HEK293T (cell line): Measurements from ENCODE around the gene CIT.

Experiments
- CTCF ChIA-PET: fragments of 350-600 bp; formaldehyde crosslinking; extraction: SDS; loops from one replicate; lab custom pipeline; 2021; ENCODE audit warnings: antibody characterized with exemption, inconsistent platforms; lab: Yijun Ruan, JAX
- POLR2A ChIA-PET: fragments of 350-600 bp; formaldehyde crosslinking; extraction: SDS; loops from one replicate; lab custom pipeline; 2020; ENCODE audit warnings: antibody characterized with exemption, inconsistent platforms; lab: Yijun Ruan, JAX
- DNase-seq: peaks from one replicate; pipeline ENCODE4 v3.0.0; 2012; ENCODE audit warnings: mixed read lengths; ENCODE audit errors: extremely low spot score
- ARNT ChIP-seq: fragments of 450-650 bp; IDR thresholded peaks from 2 replicates; pipeline ENCODE4 v1.6.1; 2017; ENCODE audit warnings: mild to moderate bottlenecking
- BHLHE40 ChIP-seq: fragments of 450-650 bp; IDR thresholded peaks from 2 replicates; pipeline ENCODE4 v1.6.1; 2016; ENCODE audit warnings: mild to moderate bottlenecking, moderate library complexity, borderline replicate concordance
- CTBP1 ChIP-seq: fragments of 450-650 bp; IDR thresholded peaks from 2 replicates; pipeline ENCODE4 v1.6.1; 2016; ENCODE audit warnings: borderline replicate concordance
- ELF4 ChIP-seq: fragments of 450-650 bp; IDR thresholded peaks from 2 replicates; pipeline ENCODE4 v1.6.1; 2017; ENCODE audit warnings: antibody characterized with exemption
- FOXA1 ChIP-seq: fragments of 450-650 bp; IDR thresholded peaks from 2 replicates; pipeline ENCODE4 v1.6.1; 2016; ENCODE audit warnings: mild to moderate bottlenecking
- FOXK2 ChIP-seq: fragments of 450-650 bp; IDR thresholded peaks from 2 replicates; pipeline ENCODE4 v1.6.1; 2016; ENCODE audit warnings: mild to moderate bottlenecking
- FOXM1 ChIP-seq: fragments of 450-650 bp; IDR thresholded peaks from 2 replicates; pipeline ENCODE4 v1.6.1; 2017; ENCODE audit warnings: mild to moderate bottlenecking, borderline replicate concordance
- HDGF ChIP-seq: fragments of 450-650 bp; IDR thresholded peaks from 2 replicates; pipeline ENCODE4 v1.6.1; 2017; ENCODE audit warnings: antibody characterized with exemption, borderline replicate concordance
- L3MBTL2 ChIP-seq: fragments of 450-650 bp; conservative IDR thresholded peaks from 2 replicates; pipeline ENCODE4 v1.6.1; 2016; ENCODE audit warnings: mild to moderate bottlenecking
- LEF1 ChIP-seq: fragments of 450-650 bp; IDR thresholded peaks from 2 replicates; pipeline ENCODE4 v1.6.1; 2017; ENCODE audit warnings: mild to moderate bottlenecking, borderline replicate concordance
- NFRKB ChIP-seq: fragments of 450-650 bp; IDR thresholded peaks from 2 replicates; pipeline ENCODE4 v1.6.1; 2016; ENCODE audit warnings: mild to moderate bottlenecking, moderate library complexity
- SP1 ChIP-seq: fragments of 450-650 bp; IDR thresholded peaks from 2 replicates; pipeline ENCODE4 v1.6.1; 2017
- SUZ12 ChIP-seq: fragments of 450-650 bp; IDR thresholded peaks from 2 replicates; pipeline ENCODE4 v1.6.1; 2016; ENCODE audit warnings: mild to moderate bottlenecking
- TARDBP ChIP-seq: fragments of 450-650 bp; IDR thresholded peaks from 2 replicates; pipeline ENCODE4 v1.6.1; 2016
- ZNF384 ChIP-seq: fragments of 450-650 bp; IDR thresholded peaks from 2 replicates; pipeline ENCODE4 v1.6.1; 2016
- TF ChIP-seq, protein P1 (sequence below): fragments of 450-650 bp; IDR thresholded peaks from 2 replicates; pipeline ENCODE4 v1.6.1; 2016

Gene CIT

DNA sequence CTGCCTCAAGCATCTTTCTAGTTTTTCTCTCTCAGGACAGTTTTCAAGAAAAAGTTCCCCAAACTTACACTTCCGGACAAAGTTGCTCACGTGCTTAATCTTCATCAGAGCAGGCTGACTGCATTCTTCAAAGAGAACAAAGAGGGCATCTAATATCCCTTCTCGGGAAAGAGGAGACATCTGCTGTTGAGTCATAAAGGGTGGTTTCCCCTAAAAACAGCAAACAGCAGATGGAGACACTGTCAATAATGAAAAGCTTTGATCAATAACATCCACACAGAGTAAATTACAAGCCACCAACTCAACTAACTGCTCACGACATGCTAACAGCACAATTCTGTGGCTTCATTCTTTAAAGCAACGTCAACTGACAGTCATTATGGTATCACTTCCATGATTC lies 8.1 kb downstream of the CIT start:
- TF ChIP-seq FOXK2 (no peak), ELF4 (no peak), ARNT (no peak), SP1 (no peak), L3MBTL2 (no peak), FOXM1 (no peak), NFRKB (no peak), HDGF (no peak), LEF1 (no peak), BHLHE40 (no peak), SUZ12 (no peak), ZNF384 (no peak), FOXA1 (no peak), TARDBP (no peak), CTBP1 (no peak)
- TF ChIP-seq, protein P1, sequence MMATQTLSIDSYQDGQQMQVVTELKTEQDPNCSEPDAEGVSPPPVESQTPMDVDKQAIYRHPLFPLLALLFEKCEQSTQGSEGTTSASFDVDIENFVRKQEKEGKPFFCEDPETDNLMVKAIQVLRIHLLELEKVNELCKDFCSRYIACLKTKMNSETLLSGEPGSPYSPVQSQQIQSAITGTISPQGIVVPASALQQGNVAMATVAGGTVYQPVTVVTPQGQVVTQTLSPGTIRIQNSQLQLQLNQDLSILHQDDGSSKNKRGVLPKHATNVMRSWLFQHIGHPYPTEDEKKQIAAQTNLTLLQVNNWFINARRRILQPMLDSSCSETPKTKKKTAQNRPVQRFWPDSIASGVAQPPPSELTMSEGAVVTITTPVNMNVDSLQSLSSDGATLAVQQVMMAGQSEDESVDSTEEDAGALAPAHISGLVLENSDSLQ: no peak
- DNase-seq: no peak
- ChIA-PET CTCF (no interaction called here), POLR2A (no interaction called here)

DNA sequence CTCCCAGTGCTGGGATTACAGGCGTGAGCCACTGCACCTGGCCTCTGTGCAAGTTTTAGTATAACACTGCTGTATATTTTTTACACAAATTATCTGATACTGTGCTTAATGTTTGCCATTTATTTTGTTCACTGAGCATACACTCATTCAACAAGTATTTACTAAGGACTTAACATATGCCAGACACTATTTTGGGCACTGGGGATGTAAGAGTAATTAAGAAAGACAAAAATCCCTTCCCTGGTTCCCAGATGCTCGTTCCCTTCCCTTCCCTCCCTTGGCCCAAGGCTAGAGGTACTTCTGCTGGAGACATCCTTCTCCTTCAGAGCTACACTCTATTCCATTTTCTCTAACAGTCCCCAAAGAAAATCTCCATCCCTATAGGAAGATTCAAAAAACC lies 12.5 kb downstream of the CIT start:
- TF ChIP-seq ELF4 (no peak), FOXM1 (no peak), TARDBP (no peak), LEF1 (no peak), FOXK2 (no peak), BHLHE40 (no peak), ZNF384 (no peak), L3MBTL2 (no peak), SUZ12 (no peak), SP1 (no peak), FOXA1 (no peak), ARNT (no peak), NFRKB (no peak), CTBP1 (no peak)
- TF ChIP-seq, protein P1: no peak
- DNase-seq: no peak
- POLR2A ChIA-PET: interaction anchor here (1.0 kb wide), 1 partner anchor 12 kb away, joined by 3 read pairs; no protein-coding TSS in a partner anchor
- CTCF ChIA-PET: no interaction called here

DNA sequence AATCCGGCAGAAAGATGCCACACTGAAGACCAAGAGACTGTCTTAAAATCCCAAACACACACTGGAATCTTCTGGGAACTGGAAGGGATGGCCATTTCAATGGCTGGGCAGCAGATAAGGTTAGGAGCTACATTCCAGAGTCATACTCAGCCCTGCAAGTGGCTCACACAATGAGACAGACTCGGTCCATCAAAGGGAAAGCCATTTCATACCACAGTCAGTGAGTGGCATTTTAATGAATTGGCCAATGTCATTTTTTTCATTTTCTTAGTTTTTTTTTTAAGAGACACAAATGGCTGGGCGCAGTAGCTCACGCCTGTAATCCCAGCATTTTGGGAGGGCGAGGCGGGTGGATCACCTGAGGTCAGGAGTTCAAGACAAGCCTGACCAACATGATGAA lies 17.9 kb downstream of the CIT start:
- no peak for TF ChIP-seq SUZ12
- TF ChIP-seq ARNT: no peak
- TF ChIP-seq, protein P1: no peak
- no peak for TF ChIP-seq FOXA1
- TF ChIP-seq ELF4: no peak
- TF ChIP-seq FOXK2: no peak
- TF ChIP-seq LEF1: no peak
- TF ChIP-seq BHLHE40: no peak
- no peak for TF ChIP-seq ZNF384
- TF ChIP-seq NFRKB: no peak
- TF ChIP-seq SP1: no peak
- TF ChIP-seq HDGF: no peak
- TF ChIP-seq L3MBTL2: no peak
- TF ChIP-seq TARDBP: no peak
- ChIA-PET POLR2A (no interaction called here), CTCF (no interaction called here)
- no peak for DNase-seq

DNA sequence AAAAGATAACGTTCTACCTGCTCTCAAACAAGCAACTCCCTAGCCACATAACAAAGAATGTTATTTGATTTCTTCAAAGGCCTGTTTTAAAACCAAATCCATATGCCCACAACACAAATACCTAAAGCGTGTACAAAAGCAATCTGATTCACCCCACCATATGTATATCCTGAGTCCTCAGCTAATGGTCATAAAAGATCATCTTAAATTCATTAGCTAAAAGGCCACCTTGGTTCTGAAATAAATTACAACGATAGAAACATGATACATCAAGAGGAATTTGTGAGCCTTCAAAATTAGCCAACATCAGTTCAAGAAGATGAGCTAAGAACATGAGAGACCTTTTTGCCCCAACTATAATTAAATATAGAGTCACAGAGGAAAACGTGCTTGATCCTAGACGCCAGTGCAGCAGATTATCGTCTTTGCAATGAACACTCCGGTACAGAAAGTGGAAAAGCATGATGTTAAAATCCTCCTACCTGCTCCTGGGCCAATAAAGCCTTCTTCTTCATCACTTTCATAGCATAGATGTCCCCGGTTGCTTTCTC lies 20.0 kb downstream of the CIT start:
- no peak for DNase-seq
- ChIA-PET CTCF (no interaction called here), POLR2A (no interaction called here)
- TF ChIP-seq FOXM1 (no peak), ZNF384 (no peak), SUZ12 (no peak), TARDBP (no peak), L3MBTL2 (no peak), ARNT (no peak), ELF4 (no peak), NFRKB (no peak), FOXK2 (no peak), CTBP1 (no peak), FOXA1 (no peak), HDGF (no peak)
- TF ChIP-seq, protein P1: no peak

DNA sequence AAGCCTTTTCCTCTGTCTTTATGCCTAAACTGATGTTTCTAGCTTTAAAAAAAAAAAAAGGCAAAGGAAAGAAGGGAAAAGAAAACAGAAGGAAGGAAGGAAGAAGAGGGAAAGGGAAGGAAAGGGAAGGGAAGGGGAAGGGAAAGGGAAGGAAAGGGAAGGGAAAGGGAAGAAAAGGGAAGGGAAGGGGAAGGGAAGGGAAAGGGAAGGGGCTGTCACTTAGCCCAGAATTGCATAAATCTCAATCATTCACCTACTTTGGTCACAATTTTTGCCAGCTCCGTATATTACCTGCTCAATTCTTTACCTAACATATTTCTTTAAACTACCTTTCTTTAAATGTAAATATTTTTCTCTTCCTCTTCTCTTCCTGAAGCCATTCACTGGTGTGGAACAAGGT lies 26.8 kb downstream of the CIT start:
- TF ChIP-seq BHLHE40: no peak
- TF ChIP-seq ARNT: no peak
- ChIA-PET POLR2A (no interaction called here), CTCF (no interaction called here)
- no peak for DNase-seq

DNA sequence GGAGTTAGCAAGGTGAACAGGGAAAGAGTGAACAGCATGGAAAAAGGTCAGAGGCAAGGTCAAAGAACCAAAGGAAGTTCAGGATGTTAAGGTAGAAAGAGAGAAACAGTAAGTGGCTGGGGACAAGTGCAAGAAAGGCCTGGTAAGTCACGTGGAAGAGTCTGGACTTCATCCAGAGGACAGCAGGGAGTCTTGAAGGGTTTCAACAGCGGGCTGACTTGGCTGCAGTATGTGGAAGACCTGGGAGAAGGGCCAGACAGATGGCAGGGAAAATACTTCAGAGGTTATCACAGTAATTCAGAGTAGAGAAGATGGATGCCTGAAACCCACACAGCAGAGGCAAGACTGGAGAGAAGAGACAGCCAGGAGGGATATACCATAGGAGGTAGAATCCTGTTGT lies 34.0 kb downstream of the CIT start:
- POLR2A ChIA-PET: no interaction called here
- DNase-seq: no peak
- CTCF ChIA-PET: no interaction called here
- TF ChIP-seq BHLHE40: no peak
- TF ChIP-seq CTBP1: no peak
- no peak for TF ChIP-seq NFRKB
- no peak for TF ChIP-seq SUZ12
- TF ChIP-seq, protein P1: no peak
- TF ChIP-seq HDGF: no peak
- TF ChIP-seq FOXA1: no peak
- no peak for TF ChIP-seq SP1
- TF ChIP-seq ELF4: no peak
- no peak for TF ChIP-seq ARNT
- TF ChIP-seq L3MBTL2: no peak
- no peak for TF ChIP-seq FOXK2
- TF ChIP-seq TARDBP: no peak
- no peak for TF ChIP-seq FOXM1
- TF ChIP-seq LEF1: no peak
- no peak for TF ChIP-seq ZNF384
